SH-SY5Y (cell line): Measurements from ENCODE around the gene PHKA2.

Source experiments
- GATA2 ChIP-seq: IDR thresholded peaks from 2 replicates; pipeline ENCODE4 v1.6.1; 2011; ENCODE audit warnings: mild to moderate bottlenecking, low read depth, low read length
- GATA3 ChIP-seq: IDR thresholded peaks from 2 replicates; pipeline ENCODE4 v1.6.1; 2011; ENCODE audit warnings: low read depth, mild to moderate bottlenecking, low read length, moderate library complexity

- TF ChIP-seq GATA3 (no peak), GATA2 (no peak)
Measured at GRCh38 chrX:19024366-19024765, 40.5 kb upstream of the PHKA2 start.
